Body of pancreas (tissue), 4 donors: Measurements from ENCODE around the gene COL23A1. TPM values are rescaled to one million over a fixed set of nuclear protein-coding genes. Genes with fewer than 3 reads are reported as not detected.

Source experiments
- ATAC-seq: fragments of 150-250 bp; one replicate; pipeline ENCODE4 v1.9.1; 2016
- DNase-seq, 4 donors: peaks; one replicate each; pipeline ENCODE4 v3.0.0-alpha.2; 2019
- H3K27ac ChIP-seq, 4 donors: fragments of 200-600 bp; sonication (generic); 1 replicate in 3 of 4; 2 replicates in 1 of 4; pipeline versions ENCODE4 v1.5.1 to v1.6.1; 2016 to 2019; ENCODE audit warnings: mild to moderate bottlenecking in 1 of 4, mixed read lengths in 1 of 4, moderate library complexity in 1 of 4
- H3K27me3 ChIP-seq, 2 donors: fragments of 200-600 bp; sonication (generic); one replicate each; pipeline ENCODE4 v1.6.0; 2016; ENCODE audit warnings: mild to moderate bottlenecking in 1 of 2
- H3K36me3 ChIP-seq, 2 donors: fragments of 200-600 bp; sonication (generic); replicated peaks in 1 of 2; 2 replicates each; pipeline ENCODE4 v1.5.1; 2016; ENCODE audit warnings: low read depth in 2 of 2; ENCODE audit not compliant: insufficient read depth in 1 of 2
- H3K4me1 ChIP-seq: fragments of 200-600 bp; sonication (generic); one replicate; pipeline ENCODE4 v1.6.0; 2016
- H3K4me3 ChIP-seq, 2 donors: fragments of 200-600 bp; sonication (generic); 1 replicate in 1 of 2; 2 replicates in 1 of 2; pipeline ENCODE4 v1.5.1; 2016 to 2019
- H3K9me3 ChIP-seq, 3 donors: fragments of 200-600 bp; sonication (generic); 1 replicate in 2 of 3; 2 replicates in 1 of 3; pipeline ENCODE4 v1.5.1; 2016
- CTCF ChIP-seq, 7 experiments: fragments of 450-650 bp in 4 of 7; fragments of 200-600 bp in 3 of 7; sonication (generic) in 3 of 7; IDR thresholded peaks; one replicate each; pipeline ENCODE4 v1.5.1; 2016 to 2019; ENCODE audit warnings: antibody characterized with exemption in 7 of 7
- POLR2A ChIP-seq, 3 donors: fragments of 450-650 bp; IDR thresholded peaks; one replicate each; pipeline ENCODE4 v1.6.1; 2016; ENCODE audit warnings: antibody characterized with exemption in 3 of 3, mild to moderate bottlenecking in 2 of 3
- WGBS, 2 donors: methylation state at CpG; one replicate each; pipeline ENCODE4 v1.1.5; 2017; 5-methylcytosine and 5-hydroxymethylcytosine counted together
- intact Hi-C: fragments of 100-400 bp; cut with DNase I; formaldehyde crosslinking; loops from one replicate; pipeline ENCODE4 v1.15.1; 2023
- total RNA-seq, 2 donors: library from RNA; depleted of rRNA; stranded (reverse); fragments of >200 nt; gene quantifications; one replicate each; pipeline ENCODE4 v1.1.0, GENCODE V29; 2016

COL23A1 gene
- total RNA-seq, 2 donors from 2014 or later = not detected

- intact Hi-C loops = no loop called here
- DNase-seq = no peak
- ATAC-seq = no peak
- WGBS, 2 donors = 67 to 74% methylated on average over 6 to 11 of the region's 11 CpGs
- Histone ChIP-seq H3K27me3 (no peaks in the 10 kb centered on the region), H3K36me3 (peaks cover 0 to 2% of the 10 kb centered on the region in 2 donors), H3K4me1 (peaks cover 51% of the 10 kb centered on the region), H3K9me3 (no peaks in the 10 kb centered on the region), H3K27ac (peak overlapping the region; percentile 78 to 94 (median 90)), H3K4me3 (peak overlapping the region in 1 of 2 donors; percentile 55)
- TF ChIP-seq POLR2A (IDR thresholded peaks at IDR 0.05) (no peak), CTCF (IDR thresholded peaks at IDR 0.05) (no peak)
These were observed 357.2 kb downstream of the COL23A1 start for GRCh38 chr5:178232920-178233429.

GRCh38 chr5:178232124-178232919 is 357.9 kb downstream of the COL23A1 start, which contains the start of gene PHYKPL:
PHYKPL (minus strand) TSS chr5:178232802; CDS start chr5:178232550, 252 bp downstream.
- TF ChIP-seq POLR2A (IDR thresholded peaks at IDR 0.05) (peak; percentile 48 to 76 (median 64)), CTCF (IDR thresholded peaks at IDR 0.05) (no peak)
- peak within 1 kb of the TSS; percentile 78 to 94 (median 90) for H3K27ac ChIP-seq
- ATAC-seq (peak; percentile 76), DNase-seq (peak; percentile 72 to 81 (median 78))
- no peaks in the 10 kb centered on the region for H3K27me3 ChIP-seq
- H3K36me3 ChIP-seq = peaks cover 0 to 7% of the 10 kb centered on the region in 2 donors
- H3K4me3 ChIP-seq = peak within 1 kb of the TSS; percentile 55 to 64
- H3K4me1 ChIP-seq = peaks cover 45% of the 10 kb centered on the region
- WGBS, 2 donors = 0% methylated on average over 15 to 74 of the region's 102 CpGs
- intact Hi-C loops = no loop called here
- no peaks in the 10 kb centered on the region for H3K9me3 ChIP-seq

GRCh38 chr5:178231539-178232123 is 358.6 kb downstream of the COL23A1 start:
- TF ChIP-seq CTCF (IDR thresholded peaks at IDR 0.05) = no peak
- TF ChIP-seq POLR2A (IDR thresholded peaks at IDR 0.05) = no peak
- WGBS, 2 donors = 19 to 23% methylated on average over 15 to 21 of the region's 21 CpGs
- no peak for DNase-seq
- peak overlapping the region; percentile 55 to 64 for H3K4me3 ChIP-seq
- ATAC-seq = no peak
- intact Hi-C loops = no loop called here
- peaks cover 0 to 7% of the 10 kb centered on the region in 2 donors for H3K36me3 ChIP-seq
- no peaks in the 10 kb centered on the region for H3K27me3 ChIP-seq
- peaks cover 38% of the 10 kb centered on the region for H3K4me1 ChIP-seq
- peak overlapping the region; percentile 78 to 94 (median 90) for H3K27ac ChIP-seq
- no peaks in the 10 kb centered on the region for H3K9me3 ChIP-seq

GRCh38 chr5:178230879-178231538 is 359.2 kb downstream of the COL23A1 start:
- DNase-seq = peak; percentile 29 to 54 (median 44)
- no peaks in the 10 kb centered on the region for H3K27me3 ChIP-seq
- 53 to 54% methylated on average over 8 to 9 of the region's 9 CpGs for WGBS, 2 donors
- H3K4me3 ChIP-seq = no peak overlapping the region
- peak overlapping the region in 2 of 4 donors; percentile 90 for H3K27ac ChIP-seq
- H3K4me1 ChIP-seq = peaks cover 32% of the 10 kb centered on the region
- H3K9me3 ChIP-seq = no peaks in the 10 kb centered on the region
- ATAC-seq = no peak
- intact Hi-C loops = no loop called here
- no peak for TF ChIP-seq CTCF (IDR thresholded peaks at IDR 0.05)
- no peak for TF ChIP-seq POLR2A (IDR thresholded peaks at IDR 0.05)
- peaks cover 0 to 7% of the 10 kb centered on the region in 2 donors for H3K36me3 ChIP-seq
